22Rv1 (cell line): Measurements from ENCODE around the gene INPP5A.

Experiments
- CTCF ChIP-seq: fragments of 450-650 bp; IDR thresholded peaks from 2 replicates; pipeline ENCODE4 v1.5.1; 2017; ENCODE audit warnings: mild to moderate bottlenecking
- ZFX ChIP-seq: fragments of 450-650 bp; IDR thresholded peaks from 2 replicates; pipeline ENCODE4 v1.6.1; 2017; ENCODE audit warnings: antibody characterized with exemption, borderline replicate concordance

- no peak for TF ChIP-seq CTCF
- no peak for TF ChIP-seq ZFX
Measured at GRCh38 chr10:132611986-132612385, 74.4 kb downstream of the INPP5A start.
